ENCODE results near the gene TEDC1.

The TEDC1 gene

GRCh38 chr14:105464501-105464900 is 26.5 kb upstream of the TEDC1 start:
- Histone ChIP-seq H4K20me1 (ENCODE audit: control insufficient read depth, insufficient read depth, low read depth, low read length) (no peaks in the 10 kb centered on the region), H3K27me3 (ENCODE audit: control insufficient read depth, low read length) (no peaks in the 10 kb centered on the region), H3K9me3 (ENCODE audit: control insufficient read depth, insufficient read depth, low read length) (no peaks in the 10 kb centered on the region), H3F3A (ENCODE audit: control insufficient read depth, insufficient read depth) (no peaks in the 10 kb centered on the region), H3K36me3 (ENCODE audit: control insufficient read depth, low read length) (peaks cover 52% of the 10 kb centered on the region), H3K4me1 (ENCODE audit: control insufficient read depth, low read length) (no peaks in the 10 kb centered on the region), H3K9me2 (replicated peaks; ENCODE audit: control insufficient read depth, low read length) (no peaks in the 10 kb centered on the region), H3K79me2 (ENCODE audit: control insufficient read depth, low read length) (no peaks in the 10 kb centered on the region), H3K27ac (ENCODE audit: low read depth, low read length) (no peak overlapping the region), H3K4me2 (ENCODE audit: low read length) (no peak overlapping the region), H3K4me3 (ENCODE audit: low read length) (no peak overlapping the region)
- no peak for TF ChIP-seq EZH2phosphoT487 (IDR thresholded peaks at IDR 0.05; ENCODE audit: borderline replicate concordance, low read length)
- no peak for TF ChIP-seq CTCF (IDR thresholded peaks at IDR 0.05; ENCODE audit: low read depth, low read length, poor library complexity, severe bottlenecking)

GRCh38 chr14:105465209-105466031 is 25.6 kb upstream of the TEDC1 start:
- peaks cover 3% of the 10 kb centered on the region; the same call in 1 of the 2 replicates for H3F3A ChIP-seq (ENCODE audit: control insufficient read depth, insufficient read depth)
- H3K4me1 ChIP-seq (ENCODE audit: control insufficient read depth, low read length), result no peaks in the 10 kb centered on the region
- TF ChIP-seq EZH2phosphoT487 (IDR thresholded peaks at IDR 0.05; ENCODE audit: borderline replicate concordance, low read length) (no peak), CTCF (IDR thresholded peaks at IDR 0.05; ENCODE audit: low read depth, low read length, poor library complexity, severe bottlenecking) (no peak)
- no peaks in the 10 kb centered on the region for H3K9me2 ChIP-seq (replicated peaks; ENCODE audit: control insufficient read depth, low read length)
- H3K27me3 ChIP-seq (ENCODE audit: control insufficient read depth, low read length), result no peaks in the 10 kb centered on the region
- H3K9me3 ChIP-seq (ENCODE audit: control insufficient read depth, insufficient read depth, low read length), result no peaks in the 10 kb centered on the region
- no peak overlapping the region for H3K4me3 ChIP-seq (ENCODE audit: low read length)
- H3K36me3 ChIP-seq (ENCODE audit: control insufficient read depth, low read length), result peaks cover 53% of the 10 kb centered on the region
- no peak overlapping the region for H3K27ac ChIP-seq (ENCODE audit: low read depth, low read length)
- H3K4me2 ChIP-seq (ENCODE audit: low read length), result no peak overlapping the region
- no peaks in the 10 kb centered on the region for H3K79me2 ChIP-seq (ENCODE audit: control insufficient read depth, low read length)
- H4K20me1 ChIP-seq (ENCODE audit: control insufficient read depth, insufficient read depth, low read depth, low read length), result no peaks in the 10 kb centered on the region

GRCh38 chr14:105466531-105467248 is 24.4 kb upstream of the TEDC1 start:
- TF ChIP-seq CTCF (IDR thresholded peaks at IDR 0.05; ENCODE audit: low read depth, low read length, poor library complexity, severe bottlenecking) (no peak), EZH2phosphoT487 (IDR thresholded peaks at IDR 0.05; ENCODE audit: borderline replicate concordance, low read length) (no peak)
- Histone ChIP-seq H3K4me1 (ENCODE audit: control insufficient read depth, low read length) (peaks cover 8% of the 10 kb centered on the region), H3K4me3 (ENCODE audit: low read length) (no peak overlapping the region), H3K27ac (ENCODE audit: low read depth, low read length) (no peak overlapping the region), H3K79me2 (ENCODE audit: control insufficient read depth, low read length) (no peaks in the 10 kb centered on the region), H3F3A (ENCODE audit: control insufficient read depth, insufficient read depth) (peaks cover 6% of the 10 kb centered on the region; the same call in 1 of the 2 replicates), H3K36me3 (ENCODE audit: control insufficient read depth, low read length) (peaks cover 40% of the 10 kb centered on the region; the same call in 1 of the 2 replicates), H3K9me3 (ENCODE audit: control insufficient read depth, insufficient read depth, low read length) (no peaks in the 10 kb centered on the region), H3K4me2 (ENCODE audit: low read length) (no peak overlapping the region), H4K20me1 (ENCODE audit: control insufficient read depth, insufficient read depth, low read depth, low read length) (no peaks in the 10 kb centered on the region), H3K9me2 (replicated peaks; ENCODE audit: control insufficient read depth, low read length) (no peaks in the 10 kb centered on the region), H3K27me3 (ENCODE audit: control insufficient read depth, low read length) (no peaks in the 10 kb centered on the region)
